Liver (tissue), 9 donors: ENCODE results near the gene L3MBTL3. TPM values are rescaled to one million over a fixed set of nuclear protein-coding genes. Genes with fewer than 3 reads are reported as not detected.

Experiments used
- DNase-seq: peaks from one replicate; pipeline ENCODE4 v3.0.0-alpha.2; 2017; ENCODE audit warnings: low spot score
- H3K27ac ChIP-seq, 2 donors: one replicate each; pipeline ENCODE4 v1.7.0; 2013; ENCODE audit warnings: inconsistent platforms in 2 of 2, low read length in 2 of 2, control low read depth in 1 of 2, low read depth in 1 of 2, mild to moderate bottlenecking in 1 of 2
- H3K27me3 ChIP-seq, 4 donors: one replicate each; pipeline versions ENCODE4 v1.6.1 to v1.7.0; 2013; ENCODE audit warnings: low read length in 3 of 4, inconsistent platforms in 1 of 4, mild to moderate bottlenecking in 1 of 4, moderate library complexity in 1 of 4; ENCODE audit not compliant: control insufficient read depth in 4 of 4, insufficient read depth in 4 of 4
- H3K36me3 ChIP-seq, 4 donors: one replicate each; pipeline versions ENCODE4 v1.6.1 to v1.7.0; 2013; ENCODE audit warnings: low read length in 3 of 4, mild to moderate bottlenecking in 3 of 4, low read depth in 1 of 4, moderate library complexity in 1 of 4; ENCODE audit not compliant: control insufficient read depth in 4 of 4, insufficient read depth in 3 of 4
- H3K4me1 ChIP-seq, 4 donors: one replicate each; pipeline versions ENCODE4 v1.6.1 to v1.7.0; 2013; ENCODE audit warnings: low read length in 3 of 4, mild to moderate bottlenecking in 3 of 4, moderate library complexity in 1 of 4; ENCODE audit not compliant: control insufficient read depth in 4 of 4, insufficient read depth in 4 of 4
- H3K4me3 ChIP-seq, 3 donors: one replicate each; pipeline versions ENCODE4 v1.6.1 to v1.7.0; 2013; ENCODE audit warnings: low read length in 3 of 3, control low read depth in 1 of 3, low read depth in 1 of 3, mild to moderate bottlenecking in 1 of 3
- H3K9ac ChIP-seq, 2 donors: one replicate each; pipeline ENCODE4 v1.7.0; 2013; ENCODE audit warnings: low read length in 2 of 2, mild to moderate bottlenecking in 2 of 2, moderate library complexity in 2 of 2, control low read depth in 1 of 2, low read depth in 1 of 2
- H3K9me3 ChIP-seq, 4 donors: one replicate each; pipeline versions ENCODE4 v1.6.1 to v1.7.0; 2013; ENCODE audit warnings: low read length in 3 of 4; ENCODE audit not compliant: control insufficient read depth in 4 of 4
- ATF3 ChIP-seq: IDR thresholded peaks from 2 replicates; pipeline ENCODE4 v1.6.1; 2016; ENCODE audit warnings: antibody characterized with exemption
- CTCF ChIP-seq: fragments of 150-350 bp; IDR thresholded peaks from 2 replicates; pipeline ENCODE4 v1.5.1; 2017; ENCODE audit warnings: improper control_type of control experiment, low read depth, low read length; ENCODE audit not compliant: missing input control
- EGR1 ChIP-seq, 2 donors: IDR thresholded peaks; 2 replicates each; pipeline ENCODE4 v1.6.1; 2016 to 2018; ENCODE audit warnings: antibody characterized with exemption in 2 of 2, low read depth in 2 of 2
- FOXA1 ChIP-seq: IDR thresholded peaks from 2 replicates; pipeline ENCODE4 v1.6.1; 2016; ENCODE audit warnings: antibody characterized with exemption
- FOXA2 ChIP-seq: IDR thresholded peaks from 2 replicates; pipeline ENCODE4 v1.6.1; 2016; ENCODE audit warnings: antibody characterized with exemption
- GABPA ChIP-seq, 2 donors: IDR thresholded peaks in 1 of 2; conservative IDR thresholded peaks in 1 of 2; 2 replicates each; pipeline ENCODE4 v1.6.1; 2016; ENCODE audit warnings: antibody characterized with exemption in 2 of 2, mild to moderate bottlenecking in 1 of 2, moderate library complexity in 1 of 2
- HNF4A ChIP-seq, 2 donors: conservative IDR thresholded peaks; 2 replicates each; pipeline ENCODE4 v1.6.1; 2016; ENCODE audit warnings: antibody characterized with exemption in 2 of 2, mild to moderate bottlenecking in 2 of 2
- HNF4G ChIP-seq: IDR thresholded peaks from 2 replicates; pipeline ENCODE4 v1.6.1; 2016; ENCODE audit warnings: antibody characterized with exemption
- JUND ChIP-seq, 2 donors: IDR thresholded peaks; 2 replicates each; pipeline ENCODE4 v1.6.1; 2016; ENCODE audit warnings: antibody characterized with exemption in 2 of 2
- NR2F2 ChIP-seq: IDR thresholded peaks from 2 replicates; pipeline ENCODE4 v1.6.1; 2016; ENCODE audit warnings: antibody characterized with exemption
- RXRA ChIP-seq, 2 donors: IDR thresholded peaks; 2 replicates each; pipeline ENCODE4 v1.6.1; 2017 to 2018; ENCODE audit warnings: antibody characterized with exemption in 2 of 2, mild to moderate bottlenecking in 1 of 2
- TAF1 ChIP-seq: conservative IDR thresholded peaks from 2 replicates; pipeline ENCODE4 v1.6.1; 2016; ENCODE audit warnings: antibody characterized with exemption, mild to moderate bottlenecking
- YY1 ChIP-seq: IDR thresholded peaks from 2 replicates; pipeline ENCODE4 v1.6.1; 2016; ENCODE audit warnings: antibody characterized with exemption, mild to moderate bottlenecking
- ZBTB33 ChIP-seq: IDR thresholded peaks from 2 replicates; pipeline ENCODE4 v1.6.1; 2016; ENCODE audit warnings: antibody characterized with exemption
- WGBS: extraction: QIAGEN DNeasy Blood & Tissue Kit; methylation state at CpG from one replicate; pipeline ENCODE4 v1.1.7; 2013; 5-methylcytosine and 5-hydroxymethylcytosine counted together
- polyA plus RNA-seq, 2 donors: library from polyadenylated mRNA; stranded (reverse) in 1 of 2; unstranded in 1 of 2; fragments of 200-250 nt in 1 of 2; fragments of >200 nt in 1 of 2; fragmentation: Nextera tagmentation in 1 of 2; extraction: Ambion mirVana in 1 of 2; gene quantifications; one replicate each; pipeline versions ENCODE4 v1.2.1 to v1.2.3, GENCODE V29; 2013 to 2015
- total RNA-seq, 2 donors: library from RNA; depleted of rRNA; stranded (reverse); fragments of >200 nt; gene quantifications; one replicate each; pipeline ENCODE4 v1.2.3, GENCODE V29; 2014
- TF ChIP-seq, protein P1 (sequence below): IDR thresholded peaks from 2 replicates; pipeline ENCODE4 v1.6.1; 2016; ENCODE audit warnings: antibody characterized with exemption
- TF ChIP-seq, protein P2 (sequence below): IDR thresholded peaks from 2 replicates; pipeline ENCODE4 v1.6.1; 2016; ENCODE audit warnings: antibody characterized with exemption, mild to moderate bottlenecking
- donor health status: healthy.
- donor health status: healthy.
- donor health status: healthy.
- donor health status: healthy.
- donor health status: healthy.

Gene L3MBTL3
- total and polyA plus RNA-seq, 4 donors = 1.9 to 9.2 (median 3.7) TPM

DNA sequence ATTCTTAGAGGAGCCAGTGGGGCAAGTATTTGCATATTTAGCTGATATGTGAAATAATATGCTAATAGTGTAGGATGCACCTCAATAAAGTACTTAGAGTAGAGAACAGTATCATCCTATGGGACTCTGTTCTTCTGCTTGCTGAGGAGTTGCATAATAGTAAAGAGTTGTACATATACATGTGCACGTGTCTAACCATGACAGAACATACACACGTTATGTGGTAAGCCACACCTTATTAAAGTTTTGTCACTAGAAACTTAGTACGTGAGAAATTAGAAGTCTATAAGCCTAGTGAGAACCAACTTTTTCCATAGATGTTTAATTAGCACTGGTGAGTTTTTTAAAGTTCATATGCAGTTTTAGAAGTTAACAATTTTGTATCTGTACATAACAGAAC lies 80.7 kb downstream of the L3MBTL3 start:
- no peak for DNase-seq
- TF ChIP-seq NR2F2 (no peak), HNF4A (conservative IDR thresholded peaks at IDR 0.05) (no peak), YY1 (no peak), HNF4G (no peak), EGR1 (IDR thresholded peaks at IDR 0.05; ENCODE audit: low read depth in 2 of 2) (no peak), FOXA1 (no peak), GABPA (IDR thresholded peaks at IDR 0.05 in 1 of 2, conservative IDR thresholded peaks at IDR 0.05 in 1 of 2) (no peak), ZBTB33 (no peak), JUND (IDR thresholded peaks at IDR 0.05) (no peak), CTCF (no peak), ATF3 (no peak), TAF1 (no peak), FOXA2 (no peak)
- TF ChIP-seq, protein P1, sequence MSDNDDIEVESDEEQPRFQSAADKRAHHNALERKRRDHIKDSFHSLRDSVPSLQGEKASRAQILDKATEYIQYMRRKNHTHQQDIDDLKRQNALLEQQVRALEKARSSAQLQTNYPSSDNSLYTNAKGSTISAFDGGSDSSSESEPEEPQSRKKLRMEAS = no peak
- TF ChIP-seq, protein P2, sequence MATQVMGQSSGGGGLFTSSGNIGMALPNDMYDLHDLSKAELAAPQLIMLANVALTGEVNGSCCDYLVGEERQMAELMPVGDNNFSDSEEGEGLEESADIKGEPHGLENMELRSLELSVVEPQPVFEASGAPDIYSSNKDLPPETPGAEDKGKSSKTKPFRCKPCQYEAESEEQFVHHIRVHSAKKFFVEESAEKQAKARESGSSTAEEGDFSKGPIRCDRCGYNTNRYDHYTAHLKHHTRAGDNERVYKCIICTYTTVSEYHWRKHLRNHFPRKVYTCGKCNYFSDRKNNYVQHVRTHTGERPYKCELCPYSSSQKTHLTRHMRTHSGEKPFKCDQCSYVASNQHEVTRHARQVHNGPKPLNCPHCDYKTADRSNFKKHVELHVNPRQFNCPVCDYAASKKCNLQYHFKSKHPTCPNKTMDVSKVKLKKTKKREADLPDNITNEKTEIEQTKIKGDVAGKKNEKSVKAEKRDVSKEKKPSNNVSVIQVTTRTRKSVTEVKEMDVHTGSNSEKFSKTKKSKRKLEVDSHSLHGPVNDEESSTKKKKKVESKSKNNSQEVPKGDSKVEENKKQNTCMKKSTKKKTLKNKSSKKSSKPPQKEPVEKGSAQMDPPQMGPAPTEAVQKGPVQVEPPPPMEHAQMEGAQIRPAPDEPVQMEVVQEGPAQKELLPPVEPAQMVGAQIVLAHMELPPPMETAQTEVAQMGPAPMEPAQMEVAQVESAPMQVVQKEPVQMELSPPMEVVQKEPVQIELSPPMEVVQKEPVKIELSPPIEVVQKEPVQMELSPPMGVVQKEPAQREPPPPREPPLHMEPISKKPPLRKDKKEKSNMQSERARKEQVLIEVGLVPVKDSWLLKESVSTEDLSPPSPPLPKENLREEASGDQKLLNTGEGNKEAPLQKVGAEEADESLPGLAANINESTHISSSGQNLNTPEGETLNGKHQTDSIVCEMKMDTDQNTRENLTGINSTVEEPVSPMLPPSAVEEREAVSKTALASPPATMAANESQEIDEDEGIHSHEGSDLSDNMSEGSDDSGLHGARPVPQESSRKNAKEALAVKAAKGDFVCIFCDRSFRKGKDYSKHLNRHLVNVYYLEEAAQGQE = no peak
- no peak overlapping the region for H3K9ac ChIP-seq
- H3K27ac ChIP-seq = no peak overlapping the region
- WGBS = 97% methylated on average over 3 of the region's 3 CpGs
- peaks cover 0 to 11% (median 4%) of the 10 kb centered on the region in 4 donors for H3K36me3 ChIP-seq
- H3K4me3 ChIP-seq = no peak overlapping the region
- no peaks in the 10 kb centered on the region for H3K27me3 ChIP-seq
- H3K9me3 ChIP-seq = no peaks in the 10 kb centered on the region
- H3K4me1 ChIP-seq = no peaks in the 10 kb centered on the region

DNA sequence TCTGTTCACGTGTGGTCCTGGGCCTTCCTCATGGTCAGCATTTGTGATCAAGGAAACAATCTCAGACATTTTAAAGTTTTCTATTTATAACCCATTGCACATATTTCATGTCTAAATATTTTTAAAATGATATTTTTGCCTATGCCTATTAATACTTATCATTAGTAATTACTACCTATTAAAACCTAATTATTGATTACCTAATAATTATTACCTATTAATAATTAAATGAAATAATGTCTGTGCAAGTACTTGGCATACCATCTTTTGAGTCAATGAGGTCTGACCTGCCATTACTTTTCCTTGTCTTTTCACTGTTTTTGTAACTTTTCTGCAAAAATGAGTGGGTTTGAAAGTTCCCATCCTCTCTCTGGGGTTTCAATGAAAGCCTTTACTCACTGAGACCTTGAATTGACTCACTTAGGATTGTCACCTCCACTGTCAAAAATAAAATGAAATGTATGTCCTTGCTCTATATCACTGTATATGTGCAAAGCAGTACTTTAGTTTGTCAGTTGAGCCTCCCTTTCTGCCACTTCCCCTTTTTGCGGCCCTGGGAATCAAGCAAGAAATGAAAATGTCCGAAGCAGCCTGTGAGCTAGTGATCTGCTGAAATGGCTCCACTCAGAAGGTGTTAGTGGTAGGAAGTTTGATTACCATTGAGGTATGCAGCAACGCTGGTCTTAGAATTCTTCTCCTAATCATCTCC lies 87.8 kb downstream of the L3MBTL3 start:
- peaks cover 0 to 9% (median 2%) of the 10 kb centered on the region in 4 donors for H3K36me3 ChIP-seq
- H3K9ac ChIP-seq = no peak overlapping the region
- no peaks in the 10 kb centered on the region for H3K27me3 ChIP-seq
- H3K4me3 ChIP-seq = no peak overlapping the region
- 89% methylated on average over 4 of the region's 4 CpGs for WGBS
- no peaks in the 10 kb centered on the region for H3K9me3 ChIP-seq
- H3K4me1 ChIP-seq = no peaks in the 10 kb centered on the region
- no peak overlapping the region for H3K27ac ChIP-seq
- DNase-seq = no peak
- TF ChIP-seq RXRA (IDR thresholded peaks at IDR 0.05) = no peak
- no peak for TF ChIP-seq CTCF
- TF ChIP-seq, protein P1 = no peak
- TF ChIP-seq YY1 = no peak
- no peak for TF ChIP-seq JUND (IDR thresholded peaks at IDR 0.05)
- TF ChIP-seq ATF3 = no peak
- no peak for TF ChIP-seq GABPA (IDR thresholded peaks at IDR 0.05 in 1 of 2, conservative IDR thresholded peaks at IDR 0.05 in 1 of 2)
- TF ChIP-seq HNF4G = no peak
- no peak for TF ChIP-seq EGR1 (IDR thresholded peaks at IDR 0.05; ENCODE audit: low read depth in 2 of 2)
- TF ChIP-seq FOXA2 = no peak
